Activated B cell treated with CpG ODN at 0.5 μM for 24 hours (primary cell): ENCODE results near the gene TTC33. TPM values are rescaled to one million over a fixed set of nuclear protein-coding genes. Genes with fewer than 3 reads are reported as not detected.

Experiments
- ATAC-seq: fragments of 200-7000 bp; cut with Tn5 transposase; one replicate; pipeline ENCODE4 v1.10.0; 2021; ENCODE audit warnings: low read depth, mild to moderate bottlenecking, moderate library complexity
- CTCF ChIA-PET: fragments of 350-600 bp; sonication (Branson Sonifier 250); formaldehyde crosslinking; loops from one replicate; lab custom pipeline; 2021; ENCODE audit warnings: antibody characterized with exemption; lab: Charles Lee
- POLR2A ChIA-PET: fragments of 350-600 bp; sonication (Branson Sonifier 250); formaldehyde crosslinking; loops from one replicate; lab custom pipeline; 2021; ENCODE audit warnings: antibody characterized with exemption; lab: Charles Lee
- DNase-seq: peaks from one replicate; pipeline ENCODE4 v3.0.0; 2022
- H3K27ac Mint-ChIP-seq: one replicate; pipeline ENCODE4 v1.8.0; 2020; ENCODE audit warnings: mixed read lengths
- H3K27me3 Mint-ChIP-seq: one replicate; pipeline ENCODE4 v1.8.0; 2021; ENCODE audit warnings: mixed read lengths
- H3K36me3 Mint-ChIP-seq: one replicate; pipeline ENCODE4 v1.8.0; 2021; ENCODE audit warnings: low read depth, mixed read lengths
- H3K4me1 Mint-ChIP-seq: one replicate; pipeline ENCODE4 v1.8.0; 2021; ENCODE audit warnings: mixed read lengths
- H3K4me3 Mint-ChIP-seq: one replicate; pipeline ENCODE4 v1.8.0; 2020; ENCODE audit warnings: mild to moderate bottlenecking, mixed read lengths
- H3K9me3 Mint-ChIP-seq: one replicate; pipeline ENCODE4 v1.8.0; 2020; ENCODE audit warnings: mixed read lengths
- intact Hi-C: fragments of 100-400 bp; cut with micrococcal nuclease; formaldehyde crosslinking; loops from one replicate; pipeline ENCODE4 v1.15.1; 2024
- total RNA-seq: library from RNA; stranded (reverse); gene quantifications from 2 replicates; pipeline ENCODE4 v1.2.3, GENCODE V29; 2022
- TF ChIP-seq, protein P1 (sequence below): fragments of 200-600 bp; IDR thresholded peaks from one replicate; pipeline ENCODE4 v1.8.0; 2022; ENCODE audit warnings: antibody characterized with exemption, mild to moderate bottlenecking

TTC33 gene
- total RNA-seq, 1 donor from 2014 or later, result 9.2 TPM

DNA sequence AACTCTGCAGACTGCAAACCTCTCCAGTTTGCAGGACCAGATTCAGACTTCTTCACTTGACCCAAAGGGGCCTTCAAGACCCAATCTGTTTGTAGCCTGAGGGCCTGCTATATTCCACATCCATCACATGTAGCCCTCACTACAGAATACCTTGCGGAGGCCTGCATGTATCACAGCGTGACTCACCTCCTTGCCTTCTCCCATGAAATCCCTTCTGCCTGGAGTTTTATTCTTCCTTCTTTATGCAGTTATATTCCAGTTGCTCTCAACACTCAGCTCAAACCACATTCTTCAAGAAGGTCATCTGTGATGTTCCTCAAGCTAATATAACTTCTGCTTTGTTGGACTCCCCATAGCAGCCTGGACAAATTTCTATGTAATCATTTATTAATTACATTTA, 274.5 kb downstream of the TTC33 start:
- CTCF ChIA-PET, result interaction anchor here (0.8 to 1.3 kb wide), 2 partner anchors 8 to 42 kb away, joined by 3 read pairs; no protein-coding TSS in a partner anchor
- Mint-ChIP-seq H3K27me3 (no peaks in the 10 kb centered on the region), H3K36me3 (no peaks in the 10 kb centered on the region), H3K4me1 (peaks cover 34% of the 10 kb centered on the region), H3K27ac (no peak overlapping the region), H3K4me3 (no peak overlapping the region), H3K9me3 (no peaks in the 10 kb centered on the region)
- intact Hi-C loops, result loop anchor here (10.0 kb wide), 1 partner anchor 1406 kb away; the partner anchor contains the start of gene RICTOR
- TF ChIP-seq, protein P1, sequence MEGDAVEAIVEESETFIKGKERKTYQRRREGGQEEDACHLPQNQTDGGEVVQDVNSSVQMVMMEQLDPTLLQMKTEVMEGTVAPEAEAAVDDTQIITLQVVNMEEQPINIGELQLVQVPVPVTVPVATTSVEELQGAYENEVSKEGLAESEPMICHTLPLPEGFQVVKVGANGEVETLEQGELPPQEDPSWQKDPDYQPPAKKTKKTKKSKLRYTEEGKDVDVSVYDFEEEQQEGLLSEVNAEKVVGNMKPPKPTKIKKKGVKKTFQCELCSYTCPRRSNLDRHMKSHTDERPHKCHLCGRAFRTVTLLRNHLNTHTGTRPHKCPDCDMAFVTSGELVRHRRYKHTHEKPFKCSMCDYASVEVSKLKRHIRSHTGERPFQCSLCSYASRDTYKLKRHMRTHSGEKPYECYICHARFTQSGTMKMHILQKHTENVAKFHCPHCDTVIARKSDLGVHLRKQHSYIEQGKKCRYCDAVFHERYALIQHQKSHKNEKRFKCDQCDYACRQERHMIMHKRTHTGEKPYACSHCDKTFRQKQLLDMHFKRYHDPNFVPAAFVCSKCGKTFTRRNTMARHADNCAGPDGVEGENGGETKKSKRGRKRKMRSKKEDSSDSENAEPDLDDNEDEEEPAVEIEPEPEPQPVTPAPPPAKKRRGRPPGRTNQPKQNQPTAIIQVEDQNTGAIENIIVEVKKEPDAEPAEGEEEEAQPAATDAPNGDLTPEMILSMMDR, result no peak
- POLR2A ChIA-PET, result no interaction called here
- ATAC-seq, result no peak
- no peak for DNase-seq

DNA sequence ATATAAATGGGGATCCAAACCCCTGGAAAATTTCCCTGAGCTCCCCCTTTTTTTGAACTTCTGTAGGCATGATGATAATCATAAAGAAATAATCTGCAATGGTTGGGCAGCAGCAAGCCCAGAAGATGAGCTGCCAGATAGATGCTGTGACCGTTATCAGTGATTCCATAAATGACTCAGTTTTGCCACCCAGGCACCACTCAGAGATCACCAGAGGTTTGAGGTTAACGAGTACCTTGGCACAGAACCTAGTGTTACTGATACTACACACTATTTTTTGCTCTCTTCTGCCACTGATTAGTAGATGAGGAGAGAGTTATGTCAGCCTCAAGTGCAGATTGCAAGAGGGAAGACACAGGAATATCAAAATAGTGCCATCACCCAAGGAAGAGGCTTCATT, 275.4 kb downstream of the TTC33 start:
- Mint-ChIP-seq H3K4me1 (peaks cover 26% of the 10 kb centered on the region), H3K36me3 (no peaks in the 10 kb centered on the region), H3K27me3 (no peaks in the 10 kb centered on the region), H3K9me3 (no peaks in the 10 kb centered on the region), H3K27ac (no peak overlapping the region), H3K4me3 (no peak overlapping the region)
- no peak for ATAC-seq
- DNase-seq, result no peak
- TF ChIP-seq, protein P1, result no peak
- intact Hi-C loops, result loop anchor here (10.0 kb wide), 1 partner anchor 1406 kb away; the partner anchor contains the start of gene RICTOR
- POLR2A ChIA-PET, result interaction anchor here (0.7 to 0.8 kb wide), 2 partner anchors 42 to 256 kb away, joined by 4 to 6 read pairs; no protein-coding TSS in a partner anchor
- CTCF ChIA-PET, result interaction anchor here (1.3 kb wide), 1 partner anchor 41 kb away, joined by 3 read pairs; no protein-coding TSS in a partner anchor

DNA sequence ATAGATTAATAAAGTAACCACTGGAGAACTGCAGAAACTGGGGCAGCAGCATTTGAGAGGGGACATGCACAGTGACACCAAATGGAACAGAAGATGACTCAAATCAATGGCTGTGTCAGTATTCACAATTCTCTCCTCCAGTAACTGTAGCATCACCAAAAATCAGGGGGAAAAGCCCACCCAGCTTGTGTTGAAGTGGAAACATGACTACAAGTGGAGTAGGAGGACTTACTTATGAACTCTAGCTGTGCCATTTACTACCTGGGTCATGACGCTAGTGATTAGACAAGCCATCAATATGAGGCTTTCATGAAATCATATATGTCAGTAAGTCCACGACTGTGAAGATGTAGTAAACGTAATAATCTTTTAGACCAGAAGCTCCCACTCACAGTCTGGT, 275.8 kb downstream of the TTC33 start:
- Mint-ChIP-seq H3K27ac (no peak overlapping the region), H3K4me3 (no peak overlapping the region), H3K27me3 (no peaks in the 10 kb centered on the region), H3K36me3 (no peaks in the 10 kb centered on the region), H3K4me1 (peaks cover 21% of the 10 kb centered on the region), H3K9me3 (no peaks in the 10 kb centered on the region)
- POLR2A ChIA-PET, result interaction anchor here (0.8 kb wide), 1 partner anchor 255 kb away, joined by 4 read pairs; no protein-coding TSS in a partner anchor
- intact Hi-C loops, result loop anchor here (10.0 kb wide), 1 partner anchor 1405 kb away; the partner anchor contains the start of gene RICTOR
- TF ChIP-seq, protein P1, result no peak
- DNase-seq (no peak), ATAC-seq (no peak)
- CTCF ChIA-PET, result no interaction called here

GRCh38 chr5:40478766-40479165, 277.0 kb downstream of the TTC33 start:
- intact Hi-C loops, result no loop called here
- POLR2A ChIA-PET, result no interaction called here
- no peak overlapping the region for H3K27ac Mint-ChIP-seq

GRCh38 chr5:40477856-40478546, 277.8 kb downstream of the TTC33 start:
- Mint-ChIP-seq H3K4me1 (peaks cover 3% of the 10 kb centered on the region), H3K27ac (no peak overlapping the region), H3K27me3 (no peaks in the 10 kb centered on the region), H3K9me3 (no peaks in the 10 kb centered on the region), H3K4me3 (no peak overlapping the region), H3K36me3 (no peaks in the 10 kb centered on the region)
- CTCF ChIA-PET, result no interaction called here
- POLR2A ChIA-PET, result no interaction called here
- ATAC-seq (no peak), DNase-seq (no peak)
- intact Hi-C loops, result no loop called here
- TF ChIP-seq, protein P1, result no peak

More at GRCh38 chr5:40478766-40479165, 277.0 kb downstream of the TTC33 start:
- CTCF ChIA-PET, result no interaction called here
- TF ChIP-seq, protein P1, result no peak
- ATAC-seq, result no peak
- no peak overlapping the region for H3K4me3 Mint-ChIP-seq
- no peaks in the 10 kb centered on the region for H3K36me3 Mint-ChIP-seq
- peaks cover 10% of the 10 kb centered on the region for H3K4me1 Mint-ChIP-seq
- no peak for DNase-seq
- no peaks in the 10 kb centered on the region for H3K27me3 Mint-ChIP-seq
- no peaks in the 10 kb centered on the region for H3K9me3 Mint-ChIP-seq
